Upper lobe of left lung (tissue), 6 donors: ENCODE data around the gene TRIM65. TPM values are rescaled to one million over a fixed set of nuclear protein-coding genes. Genes with fewer than 3 reads are reported as not detected.
"Not testable (repeated sequence)": the region's sequence is repeated elsewhere in the genome, so short reads cannot be mapped to it uniquely, and the experiment has no call there.

ENCODE experiments used
- ATAC-seq, 2 donors: fragments of 200-7000 bp; cut with Tn5 transposase; one replicate each; pipeline ENCODE4 v1.9.1; 2022; ENCODE audit warnings: mild to moderate bottlenecking in 2 of 2, moderate library complexity in 2 of 2; ENCODE audit not compliant: low FRiP score in 2 of 2
- DNase-seq, 2 donors: peaks; one replicate each; pipeline ENCODE4 v3.0.0-alpha.2; 2019 to 2020
- H3K27ac ChIP-seq, 4 donors: fragments of 200-600 bp; sonication (generic); one replicate each; pipeline ENCODE4 v1.5.1; 2016 to 2019
- H3K27me3 ChIP-seq, 4 donors: fragments of 200-600 bp; sonication (generic); one replicate each; pipeline ENCODE4 v1.5.1; 2017 to 2019
- H3K36me3 ChIP-seq, 4 donors: fragments of 200-600 bp; sonication (generic); one replicate each; pipeline ENCODE4 v1.5.1; 2016 to 2019
- H3K4me1 ChIP-seq, 4 donors: fragments of 200-600 bp; sonication (generic); one replicate each; pipeline ENCODE4 v1.5.1; 2018 to 2019
- H3K4me3 ChIP-seq, 4 donors: fragments of 200-600 bp; sonication (generic); one replicate each; pipeline ENCODE4 v1.5.1; 2017 to 2019; ENCODE audit warnings: mild to moderate bottlenecking in 2 of 4, moderate library complexity in 1 of 4
- H3K9me3 ChIP-seq, 4 donors: fragments of 200-600 bp; sonication (generic); one replicate each; pipeline ENCODE4 v1.5.1; 2018 to 2019
- CTCF ChIP-seq, 6 experiments: fragments of 450-650 bp in 4 of 6; fragments of 200-600 bp in 2 of 6; sonication (generic) in 2 of 6; IDR thresholded peaks; one replicate each; pipeline ENCODE4 v1.5.1; 2016 to 2019; ENCODE audit warnings: antibody characterized with exemption in 6 of 6
- EP300 ChIP-seq, 4 donors: sonication (generic); formaldehyde crosslinking; IDR thresholded peaks; one replicate each; pipeline ENCODE4 v1.5.1; 2017; ENCODE audit warnings: antibody characterized with exemption in 4 of 4, control low read depth in 2 of 4
- POLR2A ChIP-seq, 4 donors: fragments of 450-650 bp; IDR thresholded peaks; one replicate each; pipeline ENCODE4 v1.5.1; 2016 to 2017; ENCODE audit warnings: antibody characterized with exemption in 4 of 4, mild to moderate bottlenecking in 2 of 4
- POLR2AphosphoS5 ChIP-seq, 2 donors: sonication (generic); formaldehyde crosslinking; IDR thresholded peaks; one replicate each; pipeline ENCODE4 v1.5.1; 2017; ENCODE audit warnings: antibody characterized with exemption in 2 of 2
- WGBS, 2 donors: methylation state at CpG; one replicate each; pipeline ENCODE4 v1.1.5; 2017 to 2018; 5-methylcytosine and 5-hydroxymethylcytosine counted together
- total RNA-seq, 6 donors: library from RNA; depleted of rRNA in 4 of 6; stranded (reverse); fragments of >200 nt in 4 of 6; gene quantifications; one replicate each; pipeline versions ENCODE4 v1.1.0 to v1.2.1, GENCODE V29; 2016 to 2021
- donor health status: DM: no; HTN: no; CAD: no; lungs with moderate emphysema.
- donor health status: DM: no; HTN: yes; CAD: no; lungs with severe emphysema.

Gene TRIM65
- total RNA-seq, 6 donors from 2014 or later = 23.4 to 35.1 (median 28.2) TPM

- no peak overlapping the region for H3K27ac ChIP-seq
- no peaks in the 10 kb centered on the region for H3K9me3 ChIP-seq
- peaks cover 5 to 40% (median 25%) of the 10 kb centered on the region in 4 donors for H3K36me3 ChIP-seq
- no peak for ATAC-seq
- peaks cover 0 to 9% (median 3%) of the 10 kb centered on the region in 4 donors for H3K4me1 ChIP-seq
- no peaks in the 10 kb centered on the region for H3K27me3 ChIP-seq
- DNase-seq = peak in 1 of 2 donors; percentile 31
- no peak for TF ChIP-seq POLR2A (IDR thresholded peaks at IDR 0.05)
- no peak for TF ChIP-seq CTCF (IDR thresholded peaks at IDR 0.05)
- TF ChIP-seq POLR2AphosphoS5 (IDR thresholded peaks at IDR 0.05) = no peak
- TF ChIP-seq EP300 (IDR thresholded peaks at IDR 0.05) = no peak
- no peak overlapping the region for H3K4me3 ChIP-seq
- WGBS, 2 donors = 81 to 96% methylated on average over 5 to 6 of the region's 6 CpGs
These were observed 7.3 kb downstream of the TRIM65 start for GRCh38 chr17:75889454-75889853.

DNA sequence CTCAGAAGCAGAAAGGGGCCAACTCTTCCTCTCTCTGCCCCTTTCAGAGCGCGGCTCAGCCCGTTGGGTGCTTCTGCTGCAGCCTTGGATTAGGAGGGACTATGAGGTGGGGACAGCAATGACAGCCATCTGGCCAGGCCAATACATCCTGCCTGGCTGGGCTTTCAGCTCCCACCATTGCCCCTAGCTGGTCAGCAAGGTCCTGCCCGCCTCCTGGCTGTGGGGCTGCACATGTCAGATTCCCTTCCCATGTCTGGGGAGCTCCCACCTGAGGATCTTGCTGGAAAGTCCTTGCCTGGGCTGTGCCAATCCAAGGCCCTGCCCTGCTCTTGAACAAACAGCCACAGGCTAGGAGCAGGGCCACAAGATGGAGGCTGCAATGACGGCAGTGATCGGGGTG is 8.3 kb downstream of the TRIM65 start:
- no peaks in the 10 kb centered on the region for H3K9me3 ChIP-seq
- no peak overlapping the region for H3K4me3 ChIP-seq
- TF ChIP-seq POLR2A (IDR thresholded peaks at IDR 0.05) (no peak), CTCF (IDR thresholded peaks at IDR 0.05) (no peak), EP300 (IDR thresholded peaks at IDR 0.05) (no peak), POLR2AphosphoS5 (IDR thresholded peaks at IDR 0.05) (no peak)
- WGBS, 2 donors = 87 to 95% methylated on average over 6 of the region's 6 CpGs
- H3K27ac ChIP-seq = no peak overlapping the region
- peaks cover 5 to 40% (median 25%) of the 10 kb centered on the region in 4 donors for H3K36me3 ChIP-seq
- peak in 1 of 2 donors; percentile 22 for DNase-seq
- no peaks in the 10 kb centered on the region for H3K27me3 ChIP-seq
- ATAC-seq = no peak
- no peaks in the 10 kb centered on the region for H3K4me1 ChIP-seq

- not testable (repeated sequence) for DNase-seq, H3K9me3 ChIP-seq, H3K27ac ChIP-seq, H3K4me3 ChIP-seq, ATAC-seq, H3K27me3 ChIP-seq
- H3K36me3 ChIP-seq = peaks cover 4 to 17% (median 11%) of the 10 kb centered on the region in 4 donors
- peaks cover 0 to 10% (median 2%) of the 10 kb centered on the region in 4 donors for H3K4me1 ChIP-seq
- 88 to 92% methylated on average over 9 of the region's 9 CpGs for WGBS, 2 donors
These were observed 10.9 kb downstream of the TRIM65 start for GRCh38 chr17:75885860-75886259.

- Histone ChIP-seq H3K4me3 (no peak overlapping the region), H3K27ac (no peak overlapping the region), H3K27me3 (no peaks in the 10 kb centered on the region), H3K36me3 (peaks cover 0 to 13% (median 7%) of the 10 kb centered on the region in 4 donors), H3K4me1 (peaks cover 0 to 10% (median 2%) of the 10 kb centered on the region in 4 donors), H3K9me3 (no peaks in the 10 kb centered on the region)
- 58 to 64% methylated on average over 8 of the region's 8 CpGs for WGBS, 2 donors
- TF ChIP-seq EP300 (IDR thresholded peaks at IDR 0.05) (no peak), POLR2AphosphoS5 (IDR thresholded peaks at IDR 0.05) (no peak), POLR2A (IDR thresholded peaks at IDR 0.05) (no peak), CTCF (IDR thresholded peaks at IDR 0.05) (no peak)
- DNase-seq (peak in 1 of 2 donors; percentile 33), ATAC-seq (no peak)
These were observed 11.3 kb downstream of the TRIM65 start for GRCh38 chr17:75885431-75885830.

DNA sequence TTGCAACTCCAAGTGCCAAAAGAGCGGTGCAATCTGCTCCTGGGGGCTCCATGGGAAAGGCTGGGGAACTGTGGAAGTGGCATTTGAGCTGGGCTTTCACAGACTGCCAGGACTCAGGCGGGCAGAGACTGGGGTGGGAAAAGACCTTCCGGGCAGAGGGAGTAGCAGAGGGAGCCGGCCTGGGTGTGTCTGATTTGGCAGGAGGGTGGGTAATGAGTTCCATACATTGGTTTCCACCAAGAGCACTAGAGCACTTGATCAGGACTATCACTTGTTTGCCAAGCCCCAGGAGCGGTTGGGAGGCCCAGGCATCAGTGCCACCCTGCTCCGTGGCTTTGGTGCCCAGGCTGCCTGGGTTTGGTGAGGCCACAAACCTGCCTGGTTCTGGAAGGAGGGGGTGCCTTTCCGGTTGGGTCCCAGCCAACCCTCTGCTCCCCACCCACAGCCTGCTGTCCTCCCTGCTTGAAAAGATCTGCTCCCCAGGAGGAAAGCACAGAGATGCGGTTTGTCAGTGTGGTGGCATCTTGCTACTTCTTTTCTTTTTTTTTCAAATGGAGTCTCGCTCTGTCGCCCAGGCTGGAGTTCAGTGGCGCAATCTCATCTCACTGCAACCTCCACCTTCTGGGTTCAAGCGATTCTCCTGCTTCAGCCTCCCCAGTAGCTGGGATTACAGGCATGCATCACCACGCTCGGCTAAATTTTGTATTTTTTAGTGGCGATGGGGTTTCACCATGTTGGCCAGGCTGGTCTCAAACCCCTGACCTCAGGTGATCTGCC is 14.9 kb downstream of the TRIM65 start:
- H3K9me3 ChIP-seq = no peaks in the 10 kb centered on the region
- H3K27me3 ChIP-seq = peaks cover 0 to 3% (median 0%) of the 10 kb centered on the region in 4 donors
- DNase-seq (no peak), ATAC-seq (no peak)
- H3K36me3 ChIP-seq = no peaks in the 10 kb centered on the region
- WGBS, 2 donors = 69 to 87% methylated on average over 12 to 15 of the region's 15 CpGs
- TF ChIP-seq POLR2A (IDR thresholded peaks at IDR 0.05) = no peak
- TF ChIP-seq EP300 (IDR thresholded peaks at IDR 0.05) = no peak
- no peak for TF ChIP-seq POLR2AphosphoS5 (IDR thresholded peaks at IDR 0.05)
- TF ChIP-seq CTCF (IDR thresholded peaks at IDR 0.05) = no peak
- no peak overlapping the region for H3K27ac ChIP-seq
- no peak overlapping the region for H3K4me3 ChIP-seq
- H3K4me1 ChIP-seq = peaks cover 8 to 27% (median 24%) of the 10 kb centered on the region in 4 donors
